DLD1 (cell line): ENCODE measurements around the gene BLTP2.
"Not testable (repeated sequence)": the region's sequence is repeated elsewhere in the genome, so short reads cannot be mapped to it uniquely, and the experiment has no call there.

Source experiments
- in situ Hi-C: cut with HindIII; loops from 2 replicates; pipeline ENCODE4 v1.10.0; 2017; ENCODE audit warnings: low sequenced_read_pairs

BLTP2 gene

GRCh38 chr17:28648698-28649097 lies 3.7 kb upstream of the BLTP2 start:
- in situ Hi-C loops, result no loop called here

GRCh38 chr17:28646039-28646754 lies 1.2 kb upstream of the BLTP2 start:
- in situ Hi-C loops, result no loop called here

GRCh38 chr17:28645576-28645939 lies 600 bp upstream of the BLTP2 start:
- in situ Hi-C loops, result no loop called here

GRCh38 chr17:28643983-28644786 lies 773 bp downstream of the BLTP2 start:
- in situ Hi-C loops, result no loop called here

GRCh38 chr17:28641579-28641978 lies 3.4 kb downstream of the BLTP2 start:
- in situ Hi-C loops, result no loop called here

- in situ Hi-C loops, result no loop called here
Observed at GRCh38 chr17:28635506-28635905, 9.5 kb downstream of the BLTP2 start.

- in situ Hi-C loops, result no loop called here
Observed at GRCh38 chr17:28634206-28634865, 10.6 kb downstream of the BLTP2 start.

- in situ Hi-C loops, result no loop called here
Observed at GRCh38 chr17:28626818-28627217, 18.1 kb downstream of the BLTP2 start.

GRCh38 chr17:28624148-28624547 lies 20.8 kb downstream of the BLTP2 start:
- in situ Hi-C loops, result no loop called here

GRCh38 chr17:28623696-28624095 lies 21.3 kb downstream of the BLTP2 start:
- in situ Hi-C loops, result no loop called here

GRCh38 chr17:28622186-28622585 lies 22.8 kb downstream of the BLTP2 start:
- in situ Hi-C loops, result no loop called here

GRCh38 chr17:28620010-28620409 lies 24.9 kb downstream of the BLTP2 start:
- in situ Hi-C loops, result no loop called here

GRCh38 chr17:28618464-28618863 lies 26.5 kb downstream of the BLTP2 start:
- in situ Hi-C loops, result no loop called here

- in situ Hi-C loops, result no loop called here
Observed at GRCh38 chr17:28616281-28616680, 28.7 kb downstream of the BLTP2 start.

GRCh38 chr17:28615260-28615940 lies 29.6 kb downstream of the BLTP2 start:
- in situ Hi-C loops, result no loop called here

GRCh38 chr17:28613931-28614381 lies 31.0 kb downstream of the BLTP2 start, which contains the start of gene RSKR:
TSS of gene RSKR (minus strand) at chr17:28614185. CDS start at chr17:28614161, 24 bp downstream.
- in situ Hi-C loops, result no loop called here

GRCh38 chr17:28612936-28613872 lies 31.8 kb downstream of the BLTP2 start:
- in situ Hi-C loops, result no loop called here

- in situ Hi-C loops, result no loop called here
Observed at GRCh38 chr17:28612531-28612930, 32.4 kb downstream of the BLTP2 start.

- in situ Hi-C loops, result no loop called here
Observed at GRCh38 chr17:28610376-28610775, 34.6 kb downstream of the BLTP2 start.

- in situ Hi-C loops, result not testable (repeated sequence)
Observed at GRCh38 chr17:28604031-28604430, 40.9 kb downstream of the BLTP2 start.
